ENCODE results near the gene KCND3. TPM values are rescaled to one million over a fixed set of nuclear protein-coding genes. Genes with fewer than 3 reads are reported as not detected.
"Not testable (repeated sequence)": the region's sequence is repeated elsewhere in the genome, so short reads cannot be mapped to it uniquely, and the experiment has no call there.

KCND3 gene
- total RNA-seq, 1 donor from 2014 or later = 0.81 TPM

DNA sequence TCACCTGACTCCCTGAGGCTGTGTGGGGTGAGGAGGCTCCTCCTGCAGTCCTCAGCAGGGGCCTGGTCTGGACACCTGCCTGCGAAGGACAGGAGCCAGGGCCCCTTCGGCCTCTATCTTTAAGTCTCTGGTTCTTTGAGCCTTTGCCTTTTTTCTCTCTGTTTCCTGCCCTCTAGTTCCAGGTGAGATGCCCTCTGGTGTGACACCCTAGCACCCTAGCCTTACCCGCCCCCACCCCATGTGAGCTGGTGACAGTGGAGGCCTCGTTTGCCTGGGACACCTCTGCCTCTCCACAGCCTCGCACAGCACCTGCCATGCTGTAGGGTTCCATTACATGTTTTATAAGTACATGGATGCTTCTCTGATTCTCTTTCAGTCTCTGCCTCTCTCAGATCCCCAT is 186.5 kb downstream of the KCND3 start:
- H3K27me3 Mint-ChIP-seq = peaks cover 3% of the 10 kb centered on the region
- no peaks in the 10 kb centered on the region for H3K4me1 Mint-ChIP-seq (ENCODE audit: low read depth)
- H3K27ac Mint-ChIP-seq = no peak overlapping the region
- H3K4me3 Mint-ChIP-seq (ENCODE audit: low read depth) = no peak overlapping the region
- DNase-seq (ENCODE audit: low spot score, unreplicated experiment) = no peak
- TF ChIP-seq, protein P1, sequence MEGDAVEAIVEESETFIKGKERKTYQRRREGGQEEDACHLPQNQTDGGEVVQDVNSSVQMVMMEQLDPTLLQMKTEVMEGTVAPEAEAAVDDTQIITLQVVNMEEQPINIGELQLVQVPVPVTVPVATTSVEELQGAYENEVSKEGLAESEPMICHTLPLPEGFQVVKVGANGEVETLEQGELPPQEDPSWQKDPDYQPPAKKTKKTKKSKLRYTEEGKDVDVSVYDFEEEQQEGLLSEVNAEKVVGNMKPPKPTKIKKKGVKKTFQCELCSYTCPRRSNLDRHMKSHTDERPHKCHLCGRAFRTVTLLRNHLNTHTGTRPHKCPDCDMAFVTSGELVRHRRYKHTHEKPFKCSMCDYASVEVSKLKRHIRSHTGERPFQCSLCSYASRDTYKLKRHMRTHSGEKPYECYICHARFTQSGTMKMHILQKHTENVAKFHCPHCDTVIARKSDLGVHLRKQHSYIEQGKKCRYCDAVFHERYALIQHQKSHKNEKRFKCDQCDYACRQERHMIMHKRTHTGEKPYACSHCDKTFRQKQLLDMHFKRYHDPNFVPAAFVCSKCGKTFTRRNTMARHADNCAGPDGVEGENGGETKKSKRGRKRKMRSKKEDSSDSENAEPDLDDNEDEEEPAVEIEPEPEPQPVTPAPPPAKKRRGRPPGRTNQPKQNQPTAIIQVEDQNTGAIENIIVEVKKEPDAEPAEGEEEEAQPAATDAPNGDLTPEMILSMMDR (IDR thresholded peaks at IDR 0.05; ENCODE audit: unreplicated experiment) = no peak
- no peaks in the 10 kb centered on the region for H3K36me3 Mint-ChIP-seq (ENCODE audit: insufficient read depth)
- peaks cover 7% of the 10 kb centered on the region for H3K9me3 Mint-ChIP-seq (ENCODE audit: low read depth)

DNA sequence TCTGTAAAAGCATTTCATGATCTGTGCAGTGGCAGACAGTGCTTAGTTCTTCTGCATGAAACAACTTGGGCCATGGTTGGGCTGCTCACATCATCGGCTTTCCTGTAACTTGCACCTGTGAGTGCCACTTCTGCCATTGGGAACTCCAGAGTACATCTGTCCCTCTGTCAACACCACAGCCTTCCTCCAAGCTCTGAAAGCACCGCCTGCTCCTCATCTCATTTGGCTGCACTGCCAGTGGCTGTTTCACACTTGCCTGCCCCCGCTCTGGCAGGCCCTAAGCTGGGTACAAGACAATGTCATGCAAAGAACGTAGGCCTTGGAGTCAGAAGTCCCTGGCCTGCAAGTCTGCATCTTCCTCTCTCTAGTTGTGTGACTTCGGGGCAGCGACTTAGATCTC is 187.4 kb downstream of the KCND3 start:
- Mint-ChIP-seq H3K4me3 (ENCODE audit: low read depth) (no peak overlapping the region), H3K4me1 (ENCODE audit: low read depth) (no peaks in the 10 kb centered on the region), H3K27me3 (peaks cover 3% of the 10 kb centered on the region), H3K27ac (no peak overlapping the region), H3K9me3 (ENCODE audit: low read depth) (peaks cover 7% of the 10 kb centered on the region), H3K36me3 (ENCODE audit: insufficient read depth) (no peaks in the 10 kb centered on the region)
- TF ChIP-seq, protein P1 (IDR thresholded peaks at IDR 0.05; ENCODE audit: unreplicated experiment) = no peak
- no peak for DNase-seq (ENCODE audit: low spot score, unreplicated experiment)

DNA sequence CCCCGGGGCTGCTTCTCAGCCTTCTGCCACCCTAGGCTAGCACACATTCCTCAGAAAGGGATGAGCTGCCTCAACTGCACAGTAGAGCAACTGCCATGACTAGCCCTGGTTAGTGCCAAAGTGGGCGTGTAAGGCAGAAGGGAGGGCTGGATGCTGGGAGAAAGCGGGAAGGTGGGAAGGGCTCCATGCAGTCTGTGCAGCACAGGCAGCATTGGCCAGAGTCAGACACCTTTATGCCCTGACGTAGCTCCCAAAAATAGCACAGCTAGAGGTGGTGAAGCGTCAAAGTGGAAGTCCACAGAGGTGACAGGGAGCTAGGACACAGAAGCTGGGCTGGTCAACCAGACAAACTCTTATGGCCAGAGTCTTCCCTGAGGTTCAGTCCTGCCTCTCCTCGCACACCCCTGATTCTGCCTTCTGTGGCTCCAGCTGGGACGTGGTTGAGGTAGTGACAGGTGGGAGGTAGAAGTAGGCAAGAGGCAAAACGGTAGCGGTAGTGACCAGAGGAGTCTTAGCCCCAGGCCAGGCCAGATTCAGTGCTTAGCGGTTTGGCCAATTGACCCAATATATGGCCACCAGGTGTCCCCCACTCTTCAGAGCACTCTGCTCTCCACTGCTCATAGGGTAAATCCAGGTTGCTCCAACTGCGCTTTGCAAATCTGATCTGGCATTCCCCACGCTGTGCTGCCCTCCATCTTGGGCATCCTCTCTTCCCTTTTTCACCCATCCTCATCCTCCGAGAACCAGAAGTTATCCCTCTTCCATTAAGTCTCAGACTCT is 188.2 kb downstream of the KCND3 start:
- no peak overlapping the region for H3K27ac Mint-ChIP-seq
- H3K36me3 Mint-ChIP-seq (ENCODE audit: insufficient read depth) = no peaks in the 10 kb centered on the region
- H3K9me3 Mint-ChIP-seq (ENCODE audit: low read depth) = peaks cover 7% of the 10 kb centered on the region
- peaks cover 3% of the 10 kb centered on the region for H3K27me3 Mint-ChIP-seq
- H3K4me3 Mint-ChIP-seq (ENCODE audit: low read depth) = no peak overlapping the region
- H3K4me1 Mint-ChIP-seq (ENCODE audit: low read depth) = no peaks in the 10 kb centered on the region
- TF ChIP-seq, protein P1 (IDR thresholded peaks at IDR 0.05; ENCODE audit: unreplicated experiment) = peak; percentile 9
- DNase-seq (ENCODE audit: low spot score, unreplicated experiment) = no peak

DNA sequence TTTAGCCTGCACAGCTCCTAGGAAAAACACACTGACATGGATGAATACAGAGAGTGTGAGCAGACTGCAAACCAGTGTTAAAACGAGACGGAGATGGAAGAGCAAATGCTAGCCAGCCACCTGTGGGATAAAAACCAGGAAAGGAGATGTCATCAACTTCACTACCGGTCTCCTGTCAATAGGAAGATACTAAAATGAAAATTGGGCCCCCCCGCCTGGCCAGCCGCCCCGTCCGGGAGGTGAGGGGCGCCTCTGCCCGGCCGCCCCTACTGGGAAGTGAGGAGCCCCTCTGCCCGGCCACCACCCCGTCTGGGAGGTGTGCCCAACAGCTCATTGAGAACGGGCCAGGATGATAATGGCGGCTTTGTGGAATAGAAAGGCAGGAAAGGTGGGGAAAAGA is 189.7 kb downstream of the KCND3 start:
- not testable (repeated sequence) for H3K36me3 Mint-ChIP-seq (ENCODE audit: insufficient read depth); H3K27ac Mint-ChIP-seq; H3K4me3 Mint-ChIP-seq (ENCODE audit: low read depth); DNase-seq (ENCODE audit: low spot score, unreplicated experiment); H3K27me3 Mint-ChIP-seq; H3K9me3 Mint-ChIP-seq (ENCODE audit: low read depth); H3K4me1 Mint-ChIP-seq (ENCODE audit: low read depth)

DNA sequence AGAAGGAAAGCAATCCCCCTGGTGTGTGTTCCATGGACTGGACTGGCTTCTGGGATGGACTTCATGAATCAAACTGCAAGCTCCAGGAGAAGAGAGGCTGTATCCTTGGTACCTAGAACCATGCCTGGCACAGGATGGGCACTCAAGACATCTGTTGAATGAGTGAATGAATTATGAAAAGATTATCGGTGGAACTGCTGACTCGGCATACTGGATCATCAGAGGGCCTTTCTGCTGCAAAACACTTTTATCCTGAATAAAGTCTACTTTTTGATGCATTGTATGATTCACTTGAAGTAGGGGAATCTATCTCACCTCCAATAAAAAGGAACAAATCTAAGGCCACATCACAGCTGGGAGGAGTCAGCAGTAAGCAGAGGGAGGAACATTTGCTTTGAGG is 190.9 kb downstream of the KCND3 start:
- peaks cover 7% of the 10 kb centered on the region for H3K9me3 Mint-ChIP-seq (ENCODE audit: low read depth)
- no peak overlapping the region for H3K4me3 Mint-ChIP-seq (ENCODE audit: low read depth)
- H3K27me3 Mint-ChIP-seq = no peaks in the 10 kb centered on the region
- TF ChIP-seq, protein P1 (IDR thresholded peaks at IDR 0.05; ENCODE audit: unreplicated experiment) = no peak
- H3K36me3 Mint-ChIP-seq (ENCODE audit: insufficient read depth) = no peaks in the 10 kb centered on the region
- DNase-seq (ENCODE audit: low spot score, unreplicated experiment) = no peak
- H3K27ac Mint-ChIP-seq = no peak overlapping the region
- no peaks in the 10 kb centered on the region for H3K4me1 Mint-ChIP-seq (ENCODE audit: low read depth)

DNA sequence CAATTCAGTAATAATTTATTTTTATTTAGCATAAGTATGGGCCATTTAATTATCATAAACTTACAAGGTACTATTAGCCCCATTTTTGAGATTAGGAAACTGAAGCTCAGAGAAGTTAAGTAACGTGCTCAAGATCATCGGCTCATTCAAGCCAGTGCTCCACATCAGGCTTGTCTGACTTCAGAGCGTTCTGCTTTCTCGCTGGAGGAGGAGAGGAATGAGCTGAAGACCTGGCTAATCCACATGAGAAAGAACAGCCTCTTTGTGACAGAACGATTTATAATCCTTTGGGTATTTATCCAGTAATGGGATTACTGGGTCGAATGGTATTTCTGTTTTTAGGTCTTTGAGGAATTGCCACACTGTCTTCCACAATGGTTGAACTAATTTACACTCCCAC is 194.1 kb downstream of the KCND3 start:
- no peaks in the 10 kb centered on the region for H3K4me1 Mint-ChIP-seq (ENCODE audit: low read depth)
- peaks cover 19% of the 10 kb centered on the region for H3K27me3 Mint-ChIP-seq
- H3K36me3 Mint-ChIP-seq (ENCODE audit: insufficient read depth) = no peaks in the 10 kb centered on the region
- H3K27ac Mint-ChIP-seq = no peak overlapping the region
- DNase-seq (ENCODE audit: low spot score, unreplicated experiment) = no peak
- H3K4me3 Mint-ChIP-seq (ENCODE audit: low read depth) = no peak overlapping the region
- TF ChIP-seq, protein P1 (IDR thresholded peaks at IDR 0.05; ENCODE audit: unreplicated experiment) = no peak
- peaks cover 7% of the 10 kb centered on the region for H3K9me3 Mint-ChIP-seq (ENCODE audit: low read depth)

Data from progenitor cell of endocrine pancreas (in vitro differentiated cells).